HG02970 (cell line): Measurements from ENCODE around the gene TBC1D4.
"Not testable (repeated sequence)": the region's sequence is repeated elsewhere in the genome, so short reads cannot be mapped to it uniquely, and the experiment has no call there.

Source experiments
- ATAC-seq: cut with Tn5 transposase; IDR thresholded peaks from one replicate; pipeline ENCODE4 v1.9.1; 2021; ENCODE audit warnings: mild to moderate bottlenecking, moderate library complexity, moderate number of reproducible peaks; ENCODE audit not compliant: unreplicated experiment, low FRiP score

The TBC1D4 gene

GRCh38 chr13:75250526-75251178, 231.3 kb downstream of the TBC1D4 start:
- ATAC-seq = no peak

- ATAC-seq = not testable (repeated sequence)
Observed at GRCh38 chr13:75245578-75245977, 236.4 kb downstream of the TBC1D4 start.

DNA sequence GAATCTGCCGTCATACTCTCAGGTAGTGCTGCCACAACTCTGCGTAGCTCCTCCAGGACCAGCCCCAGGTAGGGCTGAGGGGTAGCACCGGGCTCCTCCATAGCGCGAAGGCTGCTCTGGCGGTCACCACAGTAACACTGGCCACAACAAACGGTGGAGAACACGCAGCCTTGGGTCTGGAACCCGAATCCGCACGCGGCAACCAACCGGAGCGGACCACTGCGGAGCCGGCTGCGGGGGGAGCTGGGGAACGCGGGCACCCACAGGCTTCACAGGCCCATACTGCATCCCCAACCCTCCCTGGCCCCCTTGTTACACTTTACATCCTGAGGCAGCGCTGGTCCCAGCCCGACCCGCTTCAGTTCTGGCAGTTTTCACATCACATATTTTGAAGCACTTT, 241.7 kb downstream of the TBC1D4 start:
- ATAC-seq = not testable (repeated sequence)

DNA sequence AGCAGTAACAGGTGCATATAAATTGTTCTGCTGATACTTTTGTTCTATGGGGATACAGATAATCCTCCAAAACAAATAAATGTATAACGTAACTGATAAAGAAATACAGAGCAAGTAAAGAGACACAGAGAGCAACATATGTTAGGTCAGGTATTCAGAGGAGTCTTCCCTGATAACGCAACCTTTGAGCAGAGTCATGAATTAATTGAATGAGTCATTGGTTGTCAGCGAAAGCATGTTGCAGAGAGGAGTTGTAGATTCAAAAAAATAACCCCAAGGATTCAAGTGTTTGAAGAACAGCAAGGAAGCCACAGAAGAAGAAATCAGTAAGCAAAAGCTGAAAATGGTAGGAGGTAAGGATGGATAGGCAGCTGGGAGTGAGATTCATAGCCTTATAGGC, 245.2 kb downstream of the TBC1D4 start:
- no peak for ATAC-seq
